ENCODE measurements around the gene MGAT4B.

MGAT4B gene

DNA sequence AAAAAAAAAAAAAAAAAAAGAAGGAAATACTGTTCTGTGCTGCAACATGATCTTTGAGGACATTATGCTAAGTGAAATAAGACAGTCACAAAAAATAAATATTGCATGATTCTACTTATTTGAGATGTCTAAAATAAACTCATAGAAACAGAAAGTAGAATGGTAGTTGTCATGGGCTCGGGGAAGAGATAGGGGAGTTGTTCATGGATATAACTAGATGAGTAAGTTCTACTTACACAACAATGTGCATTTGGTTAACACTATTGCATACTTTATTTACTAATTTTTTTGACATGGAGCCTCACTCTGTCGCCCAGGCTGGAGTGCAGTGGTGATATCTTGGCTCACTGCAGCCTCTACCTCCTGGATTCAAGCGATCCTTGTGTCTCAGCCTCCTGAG is 58.9 kb downstream of the MGAT4B start:
- no peak overlapping the region for H3K4me3 ChIP-seq (ENCODE audit: low read depth, low read length)
- no peak for TF ChIP-seq CTCF (IDR thresholded peaks at IDR 0.05; ENCODE audit: low read depth, low read length)

All from WI38 (cell line).